Left forelimb (tissue), 1 donor: ENCODE measurements around the gene FLT3.
"Not testable (repeated sequence)": the region's sequence is repeated elsewhere in the genome, so short reads cannot be mapped to it uniquely, and the experiment has no call there.

Experiments used
- DNase-seq: peaks from one replicate; pipeline ENCODE4 v3.0.0-alpha.2; 2018; ENCODE audit warnings: low spot score

The FLT3 gene

DNA sequence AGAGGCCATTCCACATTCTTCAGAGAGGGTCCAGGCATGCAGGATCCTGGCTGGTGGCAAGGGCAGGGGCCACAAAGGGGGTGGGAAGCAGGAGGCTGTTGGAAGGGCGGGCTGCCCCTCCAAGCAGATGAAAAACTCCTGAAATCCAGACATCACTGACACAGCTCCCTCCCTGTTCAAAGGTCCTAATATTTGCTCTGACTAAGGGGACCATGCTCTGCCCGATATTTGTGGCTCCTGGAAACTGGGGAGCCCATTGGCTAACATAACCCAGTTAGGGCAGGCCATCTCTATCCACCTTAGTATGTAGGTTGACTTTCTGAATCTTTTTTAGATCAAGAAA, 127.9 kb downstream of the FLT3 start:
- DNase-seq: no peak

DNA sequence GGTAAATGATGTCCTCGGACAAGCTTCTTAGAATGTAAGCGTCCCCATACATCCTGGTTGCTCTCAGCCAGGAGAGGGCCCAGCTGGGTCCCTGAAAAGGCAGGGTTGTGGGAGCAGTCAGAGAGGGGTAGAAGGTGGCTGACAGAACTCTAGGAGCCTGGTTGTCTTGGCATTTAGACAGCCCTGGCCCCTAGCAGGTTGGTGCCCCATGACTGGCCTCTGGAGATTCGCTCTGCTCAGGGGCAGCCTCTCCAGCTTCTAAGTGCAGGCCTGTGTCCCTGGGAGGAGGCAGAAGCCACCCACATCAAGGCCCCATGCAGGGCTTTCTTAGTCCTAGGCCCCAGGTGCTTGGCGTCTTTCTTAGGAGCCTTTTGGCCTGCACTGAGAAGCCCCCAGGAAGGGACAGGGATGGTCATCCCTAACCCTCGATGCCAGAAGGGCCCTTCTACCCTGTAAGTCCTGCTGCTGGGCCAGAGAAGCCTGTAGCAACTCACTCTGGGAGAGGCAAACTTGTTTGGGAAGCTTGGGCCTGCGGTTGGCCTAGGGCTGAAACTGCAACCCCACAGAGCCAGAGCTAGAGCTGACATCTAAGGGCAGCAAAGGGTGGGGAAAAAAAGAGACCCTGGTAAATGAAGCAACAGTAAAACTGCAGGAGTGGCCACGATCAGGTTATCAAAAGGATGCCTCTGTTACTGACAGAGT, 128.4 kb downstream of the FLT3 start:
- DNase-seq: no peak

GRCh38 chr13:27971236-27971645, 129.1 kb downstream of the FLT3 start:
- no peak for DNase-seq

- no peak for DNase-seq
Observed at GRCh38 chr13:27970382-27971235, 129.8 kb downstream of the FLT3 start.

DNA sequence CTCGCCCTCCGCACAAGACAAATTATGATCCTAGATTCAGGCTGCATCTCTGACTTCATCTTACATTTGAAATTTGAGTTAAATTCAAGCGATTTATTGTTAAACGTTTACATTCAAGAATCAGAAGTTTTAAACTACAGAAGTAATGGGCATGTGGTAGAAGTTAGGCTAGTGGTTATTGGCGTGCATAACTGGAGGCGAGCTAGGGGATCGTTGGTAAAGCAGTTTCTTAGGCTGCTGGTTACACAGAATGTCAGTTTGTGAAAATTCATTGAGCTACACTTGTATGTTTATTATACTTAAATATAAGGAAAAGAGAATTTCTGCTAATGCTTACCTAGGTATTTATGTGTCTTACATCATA, 130.5 kb downstream of the FLT3 start:
- DNase-seq: no peak

DNA sequence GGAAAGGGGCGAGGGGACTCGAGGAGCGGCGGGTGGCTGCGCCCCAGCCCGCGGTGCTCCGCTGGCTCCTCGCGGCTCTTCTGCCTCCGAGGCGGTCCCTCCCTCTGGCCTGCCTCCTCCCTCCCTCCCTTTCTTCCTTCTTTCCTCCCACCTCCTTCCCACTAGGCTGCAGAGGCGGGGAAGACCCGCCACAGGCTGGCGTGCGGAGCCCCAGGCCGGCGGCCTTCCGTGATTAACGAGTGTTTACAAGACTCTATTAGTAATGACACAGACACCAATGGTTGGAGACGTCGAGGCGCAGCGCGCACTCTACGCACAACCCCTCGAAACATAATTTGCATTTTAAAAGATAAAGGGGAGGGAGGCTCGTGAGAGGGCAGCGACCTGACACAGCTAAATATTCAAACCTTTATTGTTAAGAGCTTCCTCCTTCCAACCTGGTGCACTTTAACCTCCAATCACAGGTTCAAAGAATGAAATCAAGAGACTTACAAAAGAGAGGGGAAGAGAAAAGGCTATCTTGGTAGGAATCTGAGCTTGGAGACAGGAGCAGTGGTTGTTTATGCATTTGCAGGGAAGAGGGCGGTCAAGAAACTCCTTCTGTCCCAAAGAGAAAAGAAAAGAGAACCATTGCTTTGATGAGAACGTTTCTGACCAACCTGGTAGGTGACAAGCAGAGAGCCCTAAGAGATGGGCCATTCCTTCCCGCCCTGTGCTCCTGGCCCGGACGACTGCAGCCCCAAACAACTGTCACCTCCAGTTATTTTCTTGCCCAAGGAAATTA, 131.1 kb downstream of the FLT3 start, which contains the start of gene CDX2:
Gene CDX2 (minus strand): TSS at position 234 of the 784 bp plus-strand sequence. CDS start 309 bp downstream, outside the sequence.
- DNase-seq: no peak

DNA sequence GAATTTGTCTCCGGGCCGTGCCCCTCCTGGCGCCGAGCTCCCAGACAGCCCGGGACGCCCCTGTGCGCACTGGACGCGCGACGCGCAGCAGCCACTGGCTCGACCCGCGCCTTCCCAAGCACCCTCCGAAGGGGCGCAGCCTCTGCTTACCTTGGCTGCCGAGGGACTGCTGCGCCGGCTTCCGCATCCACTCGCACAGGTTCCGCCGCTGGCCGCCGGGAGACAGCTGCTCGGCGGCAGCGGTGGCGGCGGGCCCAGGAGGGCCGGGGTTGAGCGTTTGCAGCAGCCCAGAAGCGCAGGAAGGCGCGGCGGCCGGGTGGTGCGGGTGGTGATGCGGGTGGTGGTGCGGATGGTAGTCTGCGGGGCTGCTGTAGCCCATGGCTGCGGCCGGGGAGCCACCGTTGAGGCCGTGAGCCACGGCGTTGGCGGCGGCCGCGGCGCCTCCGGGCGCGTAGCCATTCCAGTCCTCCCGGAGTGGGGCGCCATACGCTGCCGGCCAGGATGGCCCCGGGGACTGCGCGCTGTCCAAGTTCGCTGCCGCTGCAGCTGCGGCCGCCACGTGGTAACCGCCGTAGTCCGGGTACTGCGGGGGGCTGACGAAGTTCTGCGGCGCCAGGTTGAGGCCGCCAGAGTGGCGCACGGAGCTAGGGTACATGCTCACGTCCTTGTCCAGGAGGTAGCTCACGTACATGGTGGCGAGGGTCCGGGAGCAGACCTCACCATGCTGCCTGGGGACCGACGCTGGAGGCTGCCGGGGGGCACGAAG, 131.9 kb downstream of the FLT3 start:
- DNase-seq: no peak

DNA sequence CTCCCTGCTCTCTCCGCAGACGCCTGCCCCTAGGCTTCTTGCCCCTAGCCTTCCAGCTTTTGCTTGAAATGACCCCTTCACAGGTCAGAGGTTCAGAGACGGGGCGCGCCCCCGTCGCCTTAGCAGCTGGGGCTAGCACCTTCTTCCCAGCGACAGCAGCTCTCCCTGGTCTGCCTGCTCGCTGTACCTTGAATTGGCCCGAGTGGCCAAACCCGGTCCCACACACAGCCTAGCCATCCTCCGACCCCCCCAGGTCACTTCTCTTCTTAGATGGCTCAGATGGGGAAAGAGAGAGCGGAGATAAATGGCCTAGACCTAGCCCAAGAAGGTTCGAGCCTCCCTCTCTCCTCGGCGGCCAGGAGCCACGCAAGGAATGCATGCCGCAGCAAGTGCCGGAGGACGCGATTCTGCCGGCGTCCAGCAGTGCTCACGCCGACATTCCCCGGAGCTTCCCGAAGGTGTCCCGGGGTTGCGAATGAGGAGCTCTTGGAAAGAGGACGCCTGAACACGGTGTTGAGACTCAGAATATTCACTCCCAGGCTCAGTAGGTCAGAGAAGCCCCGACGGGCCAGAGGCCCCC, 132.6 kb downstream of the FLT3 start:
- DNase-seq: no peak

- DNase-seq: no peak
Observed at GRCh38 chr13:27967203-27967735, 133.1 kb downstream of the FLT3 start.

DNA sequence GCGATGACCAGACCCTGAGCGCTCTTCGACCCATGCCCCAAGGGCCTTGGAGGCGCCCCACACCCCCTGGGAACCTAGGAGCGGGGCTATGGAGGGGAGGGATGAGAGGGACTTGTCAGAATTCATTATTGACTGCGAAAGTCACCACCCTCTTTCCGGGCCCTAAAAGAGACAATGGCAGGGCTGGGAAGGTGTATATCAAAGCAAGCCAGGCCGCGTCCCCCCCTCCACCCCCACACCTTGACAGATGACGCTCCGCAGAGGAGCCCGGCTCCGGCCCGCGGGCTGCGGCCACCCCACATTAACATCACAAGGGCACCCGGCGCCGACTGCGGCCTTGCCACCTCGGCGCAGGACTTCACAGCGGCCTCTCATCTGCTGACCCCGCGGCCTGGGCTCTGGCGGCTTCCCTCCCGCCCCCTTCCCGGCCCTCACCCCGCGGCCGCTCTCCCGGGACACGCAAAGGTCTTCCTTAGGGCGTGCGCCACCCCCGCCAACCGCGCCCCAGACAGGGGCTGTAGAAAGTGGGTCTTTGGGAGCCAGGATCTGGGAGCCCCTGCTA, 133.7 kb downstream of the FLT3 start:
- DNase-seq: no peak

DNA sequence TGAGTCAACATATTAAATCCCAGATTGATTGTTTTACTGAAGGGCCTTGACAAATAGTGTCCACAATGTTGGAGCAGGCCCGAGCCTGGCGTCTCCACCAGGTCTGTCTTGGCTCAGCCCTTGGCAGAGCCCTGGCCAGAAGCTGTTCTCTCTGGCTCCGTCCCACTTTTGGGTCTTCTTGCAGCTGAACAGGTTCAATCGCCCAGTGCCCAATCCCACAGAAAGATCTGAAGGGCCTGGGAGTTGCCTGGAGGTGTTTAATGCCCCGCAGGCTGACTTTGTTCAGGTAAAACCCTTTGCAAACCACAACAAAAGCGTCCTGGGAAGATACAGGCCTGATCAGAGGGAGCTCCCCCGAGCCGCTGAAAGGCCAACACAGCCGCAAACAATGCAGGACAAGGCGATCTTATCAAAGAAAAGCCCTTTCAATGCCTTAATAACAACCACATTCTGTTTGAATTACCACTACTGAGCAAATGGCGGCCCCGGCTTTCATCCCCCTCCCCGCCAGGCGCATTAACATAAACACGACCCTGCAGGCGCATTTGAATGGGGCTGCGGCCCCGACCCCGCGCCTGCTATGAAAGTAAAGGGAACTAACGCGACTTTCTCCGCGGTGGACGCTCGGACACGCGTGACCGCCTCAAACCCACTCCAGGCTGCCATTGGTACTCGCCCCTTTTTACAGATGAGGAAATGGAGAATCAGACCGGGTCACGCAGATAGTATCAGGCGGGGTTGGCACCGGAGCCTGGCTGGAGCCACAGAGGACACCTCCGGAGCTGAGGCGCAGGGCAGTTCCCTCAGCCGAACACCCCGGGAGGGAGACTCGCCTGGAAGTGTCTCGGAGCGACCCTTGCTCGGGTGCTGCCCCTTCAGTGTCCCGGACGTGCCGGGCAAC, 134.4 kb downstream of the FLT3 start:
- DNase-seq: no peak

- DNase-seq: no peak
Observed at GRCh38 chr13:27965343-27965739, 135.0 kb downstream of the FLT3 start.

GRCh38 chr13:27964741-27965323, 135.5 kb downstream of the FLT3 start:
- DNase-seq: no peak

GRCh38 chr13:27964206-27964605, 136.2 kb downstream of the FLT3 start:
- DNase-seq: not testable (repeated sequence)

DNA sequence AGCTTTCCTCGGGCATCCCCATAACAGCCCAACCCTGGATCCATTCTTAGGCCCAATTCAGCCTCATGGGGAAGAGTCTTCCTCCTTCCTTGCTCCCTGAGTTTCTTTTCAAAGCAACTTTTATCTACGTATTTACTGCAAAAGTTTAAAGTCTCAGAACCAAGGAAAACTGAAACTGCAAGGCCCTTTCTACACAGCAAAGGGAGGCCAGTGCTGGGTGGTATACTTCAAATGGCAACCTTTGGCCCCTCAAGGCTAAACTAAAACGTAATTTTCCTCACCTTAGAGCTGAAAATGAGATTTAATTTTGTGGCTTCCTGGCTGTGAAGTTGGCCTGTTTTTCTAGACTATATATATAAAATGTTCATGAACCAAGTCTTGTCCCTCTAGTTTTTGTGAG, 136.9 kb downstream of the FLT3 start:
- no peak for DNase-seq

DNA sequence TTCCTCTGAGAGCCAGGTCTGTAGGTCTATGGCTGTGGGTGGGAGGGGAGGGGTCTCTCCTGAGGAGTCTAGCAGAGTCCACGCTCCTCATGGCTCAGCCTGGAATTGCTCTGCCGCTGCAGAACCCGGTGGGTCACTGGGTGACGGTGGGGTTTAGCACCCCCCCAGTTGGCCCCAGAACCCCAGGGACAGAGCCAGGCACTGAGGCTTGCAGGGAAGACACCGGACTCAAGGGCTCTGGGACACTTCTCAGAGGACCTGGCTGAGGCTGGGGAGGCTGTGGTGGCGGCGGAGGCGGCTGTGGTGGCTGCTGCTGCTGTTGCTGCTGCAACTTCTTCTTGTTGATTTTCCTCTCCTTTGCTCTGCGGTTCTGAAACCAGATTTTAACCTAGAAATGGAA, 137.4 kb downstream of the FLT3 start:
- DNase-seq: no peak

DNA sequence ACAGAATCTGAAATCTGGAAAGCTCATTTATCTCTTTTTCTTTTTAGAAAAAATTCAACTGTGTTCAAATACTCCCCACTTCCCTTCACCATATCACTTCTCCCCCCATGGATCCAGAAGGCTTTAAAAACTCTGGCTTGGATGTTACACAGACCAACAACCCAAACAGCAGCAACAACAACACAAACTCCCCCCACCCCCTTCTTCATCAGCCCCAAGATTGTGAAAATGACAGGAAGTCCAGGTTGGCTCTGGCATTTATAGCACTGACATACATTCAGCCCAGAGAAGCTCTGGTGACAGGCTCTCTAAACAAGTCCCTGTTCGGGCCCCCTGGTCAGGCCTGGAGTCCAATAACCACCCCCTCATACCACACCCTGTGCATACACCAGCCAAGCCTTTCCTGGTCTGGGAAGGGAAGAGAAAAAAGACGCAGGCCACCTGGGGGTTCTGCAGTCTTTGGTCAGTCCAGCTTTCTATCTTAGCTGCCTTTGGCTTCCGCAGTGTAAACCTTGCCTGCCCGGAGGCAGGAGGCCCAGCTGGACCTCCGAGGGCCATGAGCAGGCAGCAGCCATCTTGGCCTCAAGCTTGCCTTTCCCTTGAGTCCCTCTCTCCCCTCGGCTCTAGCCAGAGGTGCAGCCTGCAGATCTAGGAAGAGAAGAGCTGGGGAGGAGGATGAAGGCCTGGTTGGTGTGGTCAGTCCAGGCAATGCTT, 138.1 kb downstream of the FLT3 start:
- DNase-seq: no peak

DNA sequence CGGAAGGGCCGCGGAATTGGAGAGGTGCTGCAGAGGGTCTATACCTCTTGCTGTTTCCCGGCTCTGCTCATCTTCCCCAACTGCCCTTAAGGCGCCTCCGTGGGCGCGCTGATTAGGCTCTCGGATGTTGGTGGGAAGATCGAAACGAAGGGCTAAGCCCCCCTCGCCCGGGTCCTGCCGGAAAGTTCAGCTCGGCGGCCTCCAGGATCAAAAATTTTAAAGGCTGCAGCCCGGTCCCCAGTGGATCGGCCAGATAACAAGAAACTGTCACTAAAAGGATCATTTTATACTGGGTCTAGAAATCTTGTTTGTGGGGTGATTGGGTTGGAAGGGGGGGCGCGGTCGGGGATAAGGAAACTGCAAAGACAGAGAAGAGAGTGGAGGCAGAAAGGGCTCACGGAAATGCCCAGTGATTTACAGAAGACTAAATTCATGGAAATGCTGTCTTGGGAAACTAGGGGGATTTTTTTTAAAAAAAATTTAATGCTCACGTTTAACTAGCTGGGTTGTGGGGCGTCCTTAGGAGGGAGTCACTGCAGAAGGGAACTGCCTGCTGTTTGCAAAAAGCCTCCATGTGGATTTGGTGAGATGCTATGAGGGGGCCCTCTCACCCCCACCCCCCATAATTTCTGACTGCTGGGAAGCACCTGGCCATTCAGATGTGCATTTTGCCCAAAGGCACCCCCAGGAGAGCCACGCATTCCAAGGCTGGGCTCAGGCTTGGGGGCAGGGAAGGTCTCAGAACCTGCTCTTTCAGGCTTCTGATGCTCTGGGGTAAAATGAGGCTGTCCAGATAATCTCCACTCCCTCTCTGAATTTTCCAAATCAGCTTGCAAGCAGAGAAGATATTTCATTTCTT, 138.9 kb downstream of the FLT3 start:
- DNase-seq: no peak
